Endothelial cell of umbilical vein (primary cell): ENCODE measurements around the gene TM9SF4. TPM values are rescaled to one million over a fixed set of nuclear protein-coding genes. Genes with fewer than 3 reads are reported as not detected.
"Not testable (repeated sequence)": the region's sequence is repeated elsewhere in the genome, so short reads cannot be mapped to it uniquely, and the experiment has no call there.

ENCODE experiments used
- BruUV-seq: library from RNA; stranded (reverse); fragments of 400-500 nt; replicated peaks from 2 replicates; lab custom pipeline; 2021; lab: Mats Ljungman, UMichigan
- CTCF ChIA-PET: fragments of 300-600, 350-600 bp; sonication (Branson Sonifier 250); formaldehyde crosslinking; loops from one replicate; lab custom pipeline; 2021; ENCODE audit warnings: antibody characterized with exemption, inconsistent platforms; lab: Charles Lee
- POLR2A ChIA-PET: fragments of 300-600, 350-600 bp; sonication (Branson Sonifier 250); formaldehyde crosslinking; loops from one replicate; lab custom pipeline; 2021; ENCODE audit warnings: antibody characterized with exemption, inconsistent platforms; lab: Charles Lee
- DNase-seq: peaks from one replicate; pipeline ENCODE4 v3.0.0-alpha.2; 2011; ENCODE audit warnings: low read depth, low spot score
- FAIRE-seq: peaks from 2 replicates; lab custom pipeline; 2011; peaks lifted over from hg19 to GRCh38; lab: Jason Lieb, UNC
- H2AFZ ChIP-seq: 2 replicates; pipeline ENCODE4 v1.6.0; 2012; ENCODE audit warnings: low read depth, low read length, control low read depth, inconsistent platforms
- H3K27ac ChIP-seq: 2 replicates; pipeline ENCODE4 v1.5.1; 2011; ENCODE audit warnings: low read depth, mild to moderate bottlenecking, control low read depth, low read length, moderate library complexity; ENCODE audit not compliant: insufficient read depth
- H3K27me3 ChIP-seq, 2 experiments: 2 replicates each; pipeline versions ENCODE4 v1.6.0 to v1.6.1; 2011; ENCODE audit warnings: low read length in 2 of 2, mixed read lengths in 1 of 2; ENCODE audit not compliant: control insufficient read depth in 2 of 2, insufficient read depth in 2 of 2
- H3K36me3 ChIP-seq, 2 experiments: 2 replicates in 1 of 2; 3 replicates in 1 of 2; pipeline ENCODE4 v1.5.1; 2011; ENCODE audit warnings: low read length in 2 of 2, mild to moderate bottlenecking in 1 of 2, moderate library complexity in 1 of 2; ENCODE audit not compliant: control insufficient read depth in 2 of 2, insufficient read depth in 2 of 2; ENCODE audit errors: extremely low read depth in 1 of 2
- H3K4me1 ChIP-seq: 3 replicates; pipeline ENCODE4 v1.5.1; 2011; ENCODE audit warnings: mild to moderate bottlenecking, low read length; ENCODE audit not compliant: control insufficient read depth, insufficient read depth; ENCODE audit errors: extremely low read depth
- H3K4me2 ChIP-seq: 2 replicates; pipeline ENCODE4 v1.6.1; 2011; ENCODE audit warnings: low read length, control low read depth, mixed read lengths; ENCODE audit not compliant: insufficient read depth
- H3K4me3 ChIP-seq, 3 experiments: fragments of 200-600 bp in 1 of 3; sonication (generic), shearing (Covaris generic) in 1 of 3; replicated peaks in 1 of 3; 2 replicates each; pipeline ENCODE4 v1.5.1; 2011 to 2016; ENCODE audit warnings: control low read depth in 3 of 3, low read length in 3 of 3, mild to moderate bottlenecking in 2 of 3, inconsistent platforms in 1 of 3, low read depth in 1 of 3, moderate library complexity in 1 of 3; ENCODE audit not compliant: insufficient read depth in 1 of 3
- H3K79me2 ChIP-seq: 2 replicates; pipeline ENCODE4 v1.6.0; 2012; ENCODE audit warnings: low read length, inconsistent platforms; ENCODE audit not compliant: control insufficient read depth, insufficient read depth
- H3K9ac ChIP-seq: replicated peaks from 2 replicates; pipeline ENCODE3; 2011; ENCODE audit warnings: low read length, control low read depth; ENCODE audit not compliant: insufficient read depth; ENCODE audit errors: extremely low read depth
- H3K9me1 ChIP-seq: replicated peaks from 3 replicates; pipeline ENCODE4 v1.6.0; 2011; ENCODE audit warnings: mild to moderate bottlenecking, low read length; ENCODE audit not compliant: control insufficient read depth, insufficient read depth; ENCODE audit errors: extremely low read depth
- H3K9me3 ChIP-seq: replicated peaks from 2 replicates; pipeline ENCODE4 v1.5.1; 2012; ENCODE audit warnings: low read length, inconsistent platforms; ENCODE audit not compliant: control insufficient read depth, insufficient read depth
- H4K20me1 ChIP-seq: replicated peaks from 2 replicates; pipeline ENCODE3; 2011; ENCODE audit warnings: mild to moderate bottlenecking, low read length; ENCODE audit not compliant: control insufficient read depth, insufficient read depth; ENCODE audit errors: extremely low read depth
- CTCF ChIP-seq, 2 donors: IDR thresholded peaks; 1 replicate in 1 of 2; 2 replicates in 1 of 2; pipeline ENCODE4 v1.5.1; 2011; ENCODE audit warnings: low read length in 2 of 2, mild to moderate bottlenecking in 2 of 2, moderate library complexity in 2 of 2, control low read depth in 1 of 2, inconsistent platforms in 1 of 2, low read depth in 1 of 2; ENCODE audit not compliant: insufficient read depth in 1 of 2; ENCODE audit errors: extremely low read depth in 1 of 2
- EZH2 ChIP-seq: IDR thresholded peaks from 2 replicates; pipeline ENCODE4 v1.6.1; 2012; ENCODE audit warnings: borderline replicate concordance, low read depth, mild to moderate bottlenecking, moderate library complexity, low read length, inconsistent platforms; ENCODE audit not compliant: severe bottlenecking
- FOS ChIP-seq: IDR thresholded peaks from 2 replicates; pipeline ENCODE4 v1.6.1; 2011; ENCODE audit warnings: mild to moderate bottlenecking, low read length, moderate library complexity, borderline replicate concordance; ENCODE audit not compliant: insufficient read depth
- GATA2 ChIP-seq: IDR thresholded peaks from 2 replicates; pipeline ENCODE4 v1.7.0; 2011; ENCODE audit warnings: low read depth, mild to moderate bottlenecking, moderate library complexity, mixed read lengths, low read length; ENCODE audit not compliant: insufficient read length, insufficient read depth
- JUN ChIP-seq: IDR thresholded peaks from 2 replicates; pipeline ENCODE4 v1.6.1; 2011; ENCODE audit warnings: borderline replicate concordance, low read depth; ENCODE audit not compliant: insufficient read length, insufficient read depth
- MYC ChIP-seq: IDR thresholded peaks from one replicate; pipeline ENCODE4 v1.6.1; 2011; ENCODE audit warnings: mild to moderate bottlenecking, low read depth, low read length
- POLR2A ChIP-seq: IDR thresholded peaks from 2 replicates; pipeline ENCODE4 v1.6.1; 2012; ENCODE audit warnings: low read depth, mild to moderate bottlenecking, control low read depth, low read length
- POLR2AphosphoS5 ChIP-seq: IDR thresholded peaks from 2 replicates; pipeline ENCODE4 v1.6.1; 2012; ENCODE audit warnings: low read depth, mild to moderate bottlenecking, control low read depth, low read length, moderate library complexity; ENCODE audit not compliant: insufficient read depth
- dilution Hi-C: fragments of 300-500 bp; cut with MboI; formaldehyde crosslinking; loops from one replicate; pipeline ENCODE4 v1.15.0; 2019; ENCODE audit warnings: low sequenced_read_pairs; ENCODE audit not compliant: extremely low pct_ligation_motif_present
- intact Hi-C: fragments of 100-400 bp; cut with micrococcal nuclease; formaldehyde crosslinking; loops from one replicate; pipeline ENCODE4 v1.10.0; 2022
- polyA plus RNA-seq, 4 experiments: library from polyadenylated mRNA; depleted of rRNA in 3 of 4; stranded (reverse) in 3 of 4; unstranded in 1 of 4; fragments of >200 nt; gene quantifications; 2 replicates each; pipeline versions ENCODE4 v1.2.1 to v1.2.3, GENCODE V29; 2011 to 2012; ENCODE audit warnings: missing spikeins in 1 of 4
- total RNA-seq: library from RNA; stranded (reverse); gene quantifications from 2 replicates; pipeline ENCODE4 v1.2.3, GENCODE V29; 2021
- TF ChIP-seq, protein P1 (sequence below): IDR thresholded peaks from 2 replicates; pipeline ENCODE4 v1.6.1; 2011; ENCODE audit not compliant: insufficient read depth, insufficient read length

Gene TM9SF4
- total and polyA plus RNA-seq, 2 donors (not counting 3 experiments of a cell fraction or from before 2014, with no cell fraction given), result 46.4 to 61.9 TPM

DNA sequence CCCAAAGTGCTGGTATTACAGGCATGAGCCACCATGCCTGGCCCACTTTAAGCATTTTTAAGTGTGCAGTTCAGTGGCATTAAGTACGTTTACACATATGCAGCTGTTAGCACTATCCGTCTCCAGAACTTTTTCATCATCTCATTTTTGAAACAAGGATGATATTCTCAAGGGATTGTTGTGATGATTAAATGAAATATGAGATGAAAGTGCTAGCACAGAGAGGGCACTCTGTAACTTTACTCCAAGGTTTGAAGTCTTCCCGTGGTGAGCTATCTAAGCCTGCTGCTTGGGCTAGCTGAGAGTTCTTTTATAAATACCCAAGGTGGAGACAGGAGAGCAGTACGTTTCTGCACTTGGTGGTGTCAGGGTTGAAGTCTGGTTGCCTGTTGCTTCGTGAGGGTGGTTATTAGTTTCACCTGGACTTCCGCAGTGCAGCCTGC is 6.6 kb downstream of the TM9SF4 start:
- H3K4me2 ChIP-seq, result no peak overlapping the region
- TF ChIP-seq, protein P1, sequence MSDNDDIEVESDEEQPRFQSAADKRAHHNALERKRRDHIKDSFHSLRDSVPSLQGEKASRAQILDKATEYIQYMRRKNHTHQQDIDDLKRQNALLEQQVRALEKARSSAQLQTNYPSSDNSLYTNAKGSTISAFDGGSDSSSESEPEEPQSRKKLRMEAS, result no peak
- TF ChIP-seq FOS, result no peak
- no peak for TF ChIP-seq POLR2AphosphoS5
- TF ChIP-seq EZH2, result no peak
- no peak for TF ChIP-seq JUN
- TF ChIP-seq POLR2A, result no peak
- TF ChIP-seq MYC, result no peak
- TF ChIP-seq CTCF (IDR thresholded peaks at IDR 0.05; ENCODE audit: extremely low read depth in 1 of 2, insufficient read depth in 1 of 2, low read depth in 1 of 2, low read length in 2 of 2), result no peak
- TF ChIP-seq GATA2, result no peak
- no peaks in the 10 kb centered on the region for H3K4me1 ChIP-seq
- no peaks in the 10 kb centered on the region for H3K36me3 ChIP-seq
- H3K27me3 ChIP-seq, result no peaks in the 10 kb centered on the region
- no peaks in the 10 kb centered on the region for H3K9me1 ChIP-seq
- intact Hi-C loops (no loop called here), dilution Hi-C loops (no loop called here)
- ChIA-PET CTCF (interaction anchor here (0.6 to 1.2 kb wide), 3 partner anchors 10 to 293 kb away, joined by 3 to 4 read pairs (median 3); no protein-coding TSS in a partner anchor), POLR2A (interaction anchor here (0.6 to 0.7 kb wide), 2 partner anchors 108 to 368 kb away, joined by 3 to 7 read pairs; no protein-coding TSS in a partner anchor)
- no peak overlapping the region for H3K27ac ChIP-seq
- no TSS peak for BruUV-seq
- DNase-seq (no peak), FAIRE-seq (no peak)
- no peak overlapping the region for H3K4me3 ChIP-seq
- peaks cover 6% of the 10 kb centered on the region for H4K20me1 ChIP-seq
- H2AFZ ChIP-seq, result no peak overlapping the region
- H3K9ac ChIP-seq, result no peak overlapping the region
- peaks cover 77% of the 10 kb centered on the region for H3K79me2 ChIP-seq
- no peaks in the 10 kb centered on the region for H3K9me3 ChIP-seq

- H3K9me3 ChIP-seq, H3K36me3 ChIP-seq, FAIRE-seq, intact Hi-C loops, H2AFZ ChIP-seq, DNase-seq, H3K27ac ChIP-seq, dilution Hi-C loops, BruUV-seq, H3K4me1 ChIP-seq, H4K20me1 ChIP-seq, H3K9ac ChIP-seq, H3K27me3 ChIP-seq, H3K4me2 ChIP-seq, H3K9me1 ChIP-seq, H3K4me3 ChIP-seq: not testable (repeated sequence)
- ChIA-PET CTCF (interaction anchor here (0.6 to 1.1 kb wide), 3 partner anchors 264 to 979 kb away, joined by 3 to 4 read pairs (median 4); no protein-coding TSS in a partner anchor), POLR2A (interaction anchor here (0.6 to 0.7 kb wide), 2 partner anchors 109 to 367 kb away, joined by 3 to 7 read pairs; no protein-coding TSS in a partner anchor)
- peaks cover 70% of the 10 kb centered on the region for H3K79me2 ChIP-seq
Observed at GRCh38 chr20:32116796-32117195, 7.3 kb downstream of the TM9SF4 start.
